HEK293 (cell line): ENCODE data around the gene FBXL15.

Experiments
- CTCF ChIA-PET: fragments of 350-600 bp; formaldehyde crosslinking; extraction: SDS; loops from one replicate; lab custom pipeline; 2021; ENCODE audit warnings: antibody characterized with exemption; lab: Yijun Ruan, JAX
- POLR2A ChIA-PET: fragments of 300-600 bp; formaldehyde crosslinking; extraction: SDS; loops from one replicate; lab custom pipeline; 2020; ENCODE audit warnings: antibody characterized with exemption, inconsistent platforms; lab: Yijun Ruan, JAX
- H3K27ac ChIP-seq: fragments of 200-500 bp; sonication (Bioruptor generic); 2 replicates; pipeline ENCODE4 v1.5.1; 2014; ENCODE audit warnings: low read depth, low read length, control low read depth, inconsistent platforms; ENCODE audit errors: extremely low read depth
- H3K36me3 ChIP-seq, 2 experiments: fragments of 200-500 bp in 1 of 2; sonication (Bioruptor generic) in 1 of 2; 1 replicate in 1 of 2; 2 replicates in 1 of 2; pipeline ENCODE4 v1.5.1; 2014 to 2017; ENCODE audit warnings: inconsistent platforms in 2 of 2, low read length in 2 of 2; ENCODE audit not compliant: control insufficient read depth in 2 of 2, insufficient read depth in 1 of 2
- H3K4me1 ChIP-seq: fragments of 200-500 bp; sonication (Bioruptor generic); 2 replicates; pipeline ENCODE4 v1.5.1; 2014; ENCODE audit warnings: mild to moderate bottlenecking, low read length, inconsistent platforms; ENCODE audit not compliant: control insufficient read depth, insufficient read depth
- H3K4me3 ChIP-seq: 2 replicates; pipeline ENCODE4 v1.5.1; 2011; ENCODE audit warnings: low read depth, mild to moderate bottlenecking, control low read depth, low read length, moderate library complexity
- H3K9me3 ChIP-seq: fragments of 200-500 bp; sonication (Bioruptor generic); 2 replicates; pipeline ENCODE4 v1.5.1; 2014; ENCODE audit warnings: low read depth, low read length, inconsistent platforms; ENCODE audit not compliant: control insufficient read depth, insufficient read depth
- FEZF1 ChIP-seq: fragments of 450-650 bp; formaldehyde crosslinking; IDR thresholded peaks from 2 replicates; pipeline ENCODE4 v1.5.1; 2016; ENCODE audit warnings: missing biosample characterization, missing genetic modification characterization
- SP2 ChIP-seq: fragments of 450-650 bp; formaldehyde crosslinking; IDR thresholded peaks from 2 replicates; pipeline ENCODE4 v1.5.1; 2016; ENCODE audit warnings: missing biosample characterization, missing genetic modification characterization
- ZFHX2 ChIP-seq: fragments of 450-650 bp; formaldehyde crosslinking; conservative IDR thresholded peaks from 2 replicates; pipeline ENCODE4 v1.5.1; 2016; ENCODE audit warnings: missing biosample characterization, missing genetic modification characterization
- ZNF184 ChIP-seq: fragments of 450-650 bp; IDR thresholded peaks from 2 replicates; pipeline ENCODE4 v1.5.1; 2018; ENCODE audit warnings: missing biosample characterization, mild to moderate bottlenecking, missing genetic modification characterization
- ZNF394 ChIP-seq: fragments of 450-650 bp; formaldehyde crosslinking; IDR thresholded peaks from 2 replicates; pipeline ENCODE4 v1.5.1; 2016; ENCODE audit warnings: missing biosample characterization, missing genetic modification characterization, mild to moderate bottlenecking, moderate library complexity, borderline replicate concordance
- ZNF423 ChIP-seq: fragments of 450-650 bp; formaldehyde crosslinking; IDR thresholded peaks from 2 replicates; pipeline ENCODE4 v1.5.1; 2016; ENCODE audit warnings: missing biosample characterization, missing genetic modification characterization
- ZNF626 ChIP-seq: fragments of 450-650 bp; sonication (Bioruptor Pico); formaldehyde crosslinking; IDR thresholded peaks from 2 replicates; pipeline ENCODE4 v1.5.1; 2018; ENCODE audit warnings: missing biosample characterization, missing genetic modification characterization, inconsistent platforms
- ZNF670 ChIP-seq: fragments of 450-650 bp; formaldehyde crosslinking; IDR thresholded peaks from 2 replicates; pipeline ENCODE4 v1.5.1; 2016; ENCODE audit warnings: missing biosample characterization, missing genetic modification characterization, low read depth
- ZSCAN30 ChIP-seq: fragments of 450-650 bp; IDR thresholded peaks from 2 replicates; pipeline ENCODE4 v1.5.1; 2018; ENCODE audit warnings: missing biosample characterization, mild to moderate bottlenecking, missing genetic modification characterization, moderate library complexity
- TF ChIP-seq, protein P1 (sequence below): fragments of 450-650 bp; formaldehyde crosslinking; IDR thresholded peaks from 2 replicates; pipeline ENCODE4 v1.5.1; 2016; ENCODE audit warnings: missing biosample characterization, missing genetic modification characterization, borderline replicate concordance
- TF ChIP-seq, protein P2 (sequence below): fragments of 450-650 bp; formaldehyde crosslinking; IDR thresholded peaks from 2 replicates; pipeline ENCODE4 v1.5.1; 2016; ENCODE audit warnings: missing biosample characterization, missing genetic modification characterization
- TF ChIP-seq, protein P3 (sequence below): fragments of 450-650 bp; formaldehyde crosslinking; IDR thresholded peaks from 2 replicates; pipeline ENCODE4 v1.5.1; 2016; ENCODE audit warnings: missing biosample characterization, missing genetic modification characterization
- TF ChIP-seq, protein P4 (sequence below): fragments of 450-650 bp; formaldehyde crosslinking; IDR thresholded peaks from 2 replicates; pipeline ENCODE4; 2016; ENCODE audit warnings: missing biosample characterization, missing genetic modification characterization
- TF ChIP-seq, protein P5 (sequence below): fragments of 450-650 bp; formaldehyde crosslinking; IDR thresholded peaks from 2 replicates; pipeline ENCODE4 v1.5.1; 2016; ENCODE audit warnings: missing biosample characterization, missing genetic modification characterization

FBXL15 gene

DNA sequence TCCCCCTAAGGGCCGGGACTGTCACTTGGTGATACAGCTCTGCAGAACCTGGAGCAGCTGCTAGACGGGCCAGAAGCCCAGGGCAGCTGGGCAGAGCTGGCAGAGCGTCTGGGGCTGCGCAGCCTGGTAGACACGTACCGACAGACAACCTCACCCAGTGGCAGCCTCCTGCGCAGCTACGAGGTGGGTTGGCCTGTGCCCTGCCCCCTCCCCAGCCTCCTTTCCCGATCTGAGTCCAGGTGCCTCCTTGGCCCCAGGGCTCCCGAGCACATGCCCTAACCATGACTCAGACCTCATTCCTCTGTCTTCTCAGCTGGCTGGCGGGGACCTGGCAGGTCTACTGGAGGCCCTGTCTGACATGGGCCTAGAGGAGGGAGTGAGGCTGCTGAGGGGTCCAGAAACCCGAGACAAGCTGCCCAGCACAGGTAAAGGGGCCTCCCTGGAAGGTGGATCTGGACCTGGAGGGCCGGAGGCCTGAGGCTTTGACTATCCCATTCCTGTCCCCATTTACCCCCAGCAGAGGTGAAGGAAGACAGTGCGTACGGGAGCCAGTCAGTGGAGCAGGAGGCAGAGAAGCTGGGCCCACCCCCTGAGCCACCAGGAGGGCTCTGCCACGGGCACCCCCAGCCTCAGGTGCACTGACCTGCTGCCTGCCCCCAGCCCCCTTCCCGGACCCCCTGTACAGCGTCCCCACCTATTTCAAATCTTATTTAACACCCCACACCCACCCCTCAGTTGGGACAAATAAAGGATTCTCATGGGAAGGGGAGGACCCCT is 18.7 kb upstream of the FBXL15 start (continued):
- TF ChIP-seq ZNF626 (tag by site-specific recombination), result no peak
- no peak for TF ChIP-seq ZNF184 (tag by site-specific recombination)
- TF ChIP-seq, protein P1, sequence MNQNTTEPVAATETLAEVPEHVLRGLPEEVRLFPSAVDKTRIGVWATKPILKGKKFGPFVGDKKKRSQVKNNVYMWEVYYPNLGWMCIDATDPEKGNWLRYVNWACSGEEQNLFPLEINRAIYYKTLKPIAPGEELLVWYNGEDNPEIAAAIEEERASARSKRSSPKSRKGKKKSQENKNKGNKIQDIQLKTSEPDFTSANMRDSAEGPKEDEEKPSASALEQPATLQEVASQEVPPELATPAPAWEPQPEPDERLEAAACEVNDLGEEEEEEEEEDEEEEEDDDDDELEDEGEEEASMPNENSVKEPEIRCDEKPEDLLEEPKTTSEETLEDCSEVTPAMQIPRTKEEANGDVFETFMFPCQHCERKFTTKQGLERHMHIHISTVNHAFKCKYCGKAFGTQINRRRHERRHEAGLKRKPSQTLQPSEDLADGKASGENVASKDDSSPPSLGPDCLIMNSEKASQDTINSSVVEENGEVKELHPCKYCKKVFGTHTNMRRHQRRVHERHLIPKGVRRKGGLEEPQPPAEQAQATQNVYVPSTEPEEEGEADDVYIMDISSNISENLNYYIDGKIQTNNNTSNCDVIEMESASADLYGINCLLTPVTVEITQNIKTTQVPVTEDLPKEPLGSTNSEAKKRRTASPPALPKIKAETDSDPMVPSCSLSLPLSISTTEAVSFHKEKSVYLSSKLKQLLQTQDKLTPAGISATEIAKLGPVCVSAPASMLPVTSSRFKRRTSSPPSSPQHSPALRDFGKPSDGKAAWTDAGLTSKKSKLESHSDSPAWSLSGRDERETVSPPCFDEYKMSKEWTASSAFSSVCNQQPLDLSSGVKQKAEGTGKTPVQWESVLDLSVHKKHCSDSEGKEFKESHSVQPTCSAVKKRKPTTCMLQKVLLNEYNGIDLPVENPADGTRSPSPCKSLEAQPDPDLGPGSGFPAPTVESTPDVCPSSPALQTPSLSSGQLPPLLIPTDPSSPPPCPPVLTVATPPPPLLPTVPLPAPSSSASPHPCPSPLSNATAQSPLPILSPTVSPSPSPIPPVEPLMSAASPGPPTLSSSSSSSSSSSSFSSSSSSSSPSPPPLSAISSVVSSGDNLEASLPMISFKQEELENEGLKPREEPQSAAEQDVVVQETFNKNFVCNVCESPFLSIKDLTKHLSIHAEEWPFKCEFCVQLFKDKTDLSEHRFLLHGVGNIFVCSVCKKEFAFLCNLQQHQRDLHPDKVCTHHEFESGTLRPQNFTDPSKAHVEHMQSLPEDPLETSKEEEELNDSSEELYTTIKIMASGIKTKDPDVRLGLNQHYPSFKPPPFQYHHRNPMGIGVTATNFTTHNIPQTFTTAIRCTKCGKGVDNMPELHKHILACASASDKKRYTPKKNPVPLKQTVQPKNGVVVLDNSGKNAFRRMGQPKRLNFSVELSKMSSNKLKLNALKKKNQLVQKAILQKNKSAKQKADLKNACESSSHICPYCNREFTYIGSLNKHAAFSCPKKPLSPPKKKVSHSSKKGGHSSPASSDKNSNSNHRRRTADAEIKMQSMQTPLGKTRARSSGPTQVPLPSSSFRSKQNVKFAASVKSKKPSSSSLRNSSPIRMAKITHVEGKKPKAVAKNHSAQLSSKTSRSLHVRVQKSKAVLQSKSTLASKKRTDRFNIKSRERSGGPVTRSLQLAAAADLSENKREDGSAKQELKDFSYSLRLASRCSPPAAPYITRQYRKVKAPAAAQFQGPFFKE (tag by site-specific recombination), result no peak
- peak; percentile 39; the same call in 1 of the 2 replicates for TF ChIP-seq ZNF394 (tag by site-specific recombination)
- TF ChIP-seq SP2, result no peak
- TF ChIP-seq, protein P2, sequence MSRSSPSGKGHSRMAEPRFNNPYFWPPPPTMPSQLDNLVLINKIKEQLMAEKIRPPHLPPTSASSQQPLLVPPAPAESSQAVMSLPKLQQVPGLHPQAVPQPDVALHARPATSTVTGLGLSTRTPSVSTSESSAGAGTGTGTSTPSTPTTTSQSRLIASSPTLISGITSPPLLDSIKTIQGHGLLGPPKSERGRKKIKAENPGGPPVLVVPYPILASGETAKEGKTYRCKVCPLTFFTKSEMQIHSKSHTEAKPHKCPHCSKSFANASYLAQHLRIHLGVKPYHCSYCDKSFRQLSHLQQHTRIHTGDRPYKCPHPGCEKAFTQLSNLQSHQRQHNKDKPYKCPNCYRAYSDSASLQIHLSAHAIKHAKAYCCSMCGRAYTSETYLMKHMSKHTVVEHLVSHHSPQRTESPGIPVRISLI, result no peak
- no peak for TF ChIP-seq FEZF1 (tag by site-specific recombination)
- TF ChIP-seq ZNF670 (tag by site-specific recombination), result no peak
- TF ChIP-seq, protein P3, sequence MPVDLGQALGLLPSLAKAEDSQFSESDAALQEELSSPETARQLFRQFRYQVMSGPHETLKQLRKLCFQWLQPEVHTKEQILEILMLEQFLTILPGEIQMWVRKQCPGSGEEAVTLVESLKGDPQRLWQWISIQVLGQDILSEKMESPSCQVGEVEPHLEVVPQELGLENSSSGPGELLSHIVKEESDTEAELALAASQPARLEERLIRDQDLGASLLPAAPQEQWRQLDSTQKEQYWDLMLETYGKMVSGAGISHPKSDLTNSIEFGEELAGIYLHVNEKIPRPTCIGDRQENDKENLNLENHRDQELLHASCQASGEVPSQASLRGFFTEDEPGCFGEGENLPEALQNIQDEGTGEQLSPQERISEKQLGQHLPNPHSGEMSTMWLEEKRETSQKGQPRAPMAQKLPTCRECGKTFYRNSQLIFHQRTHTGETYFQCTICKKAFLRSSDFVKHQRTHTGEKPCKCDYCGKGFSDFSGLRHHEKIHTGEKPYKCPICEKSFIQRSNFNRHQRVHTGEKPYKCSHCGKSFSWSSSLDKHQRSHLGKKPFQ (tag by site-specific recombination), result no peak
- TF ChIP-seq, protein P4, sequence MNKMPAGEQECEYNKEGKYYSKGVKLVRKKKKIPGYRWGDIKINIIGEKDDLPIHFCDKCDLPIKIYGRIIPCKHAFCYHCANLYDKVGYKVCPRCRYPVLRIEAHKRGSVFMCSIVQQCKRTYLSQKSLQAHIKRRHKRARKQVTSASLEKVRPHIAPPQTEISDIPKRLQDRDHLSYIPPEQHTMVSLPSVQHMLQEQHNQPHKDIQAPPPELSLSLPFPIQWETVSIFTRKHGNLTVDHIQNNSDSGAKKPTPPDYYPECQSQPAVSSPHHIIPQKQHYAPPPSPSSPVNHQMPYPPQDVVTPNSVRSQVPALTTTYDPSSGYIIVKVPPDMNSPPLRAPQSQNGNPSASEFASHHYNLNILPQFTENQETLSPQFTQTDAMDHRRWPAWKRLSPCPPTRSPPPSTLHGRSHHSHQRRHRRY (tag by site-specific recombination), result no peak
- TF ChIP-seq ZSCAN30 (tag by site-specific recombination), result no peak
- TF ChIP-seq ZNF423 (tag by site-specific recombination), result no peak

DNA sequence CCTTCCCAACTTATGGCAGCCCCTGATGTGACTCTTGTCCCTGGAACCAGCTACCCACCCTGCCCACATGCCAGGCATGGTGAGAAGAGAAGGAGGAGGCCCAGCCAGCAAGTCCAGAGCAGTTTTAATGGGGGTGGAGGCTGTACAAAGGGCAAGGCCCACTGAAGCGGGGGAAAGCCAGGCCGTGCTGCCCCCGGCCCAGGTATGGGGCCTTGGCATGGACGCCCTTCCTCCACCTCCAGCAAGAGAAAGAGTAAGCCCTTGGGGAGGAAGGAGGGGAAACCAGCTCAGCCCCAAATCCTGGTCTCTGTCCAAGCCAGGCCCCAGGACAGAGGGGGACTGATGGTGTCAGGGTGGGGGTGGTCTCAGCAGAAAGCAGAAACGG is 18.1 kb upstream of the FBXL15 start:
- TF ChIP-seq ZFHX2, result peak; percentile 24
- TF ChIP-seq, protein P5, sequence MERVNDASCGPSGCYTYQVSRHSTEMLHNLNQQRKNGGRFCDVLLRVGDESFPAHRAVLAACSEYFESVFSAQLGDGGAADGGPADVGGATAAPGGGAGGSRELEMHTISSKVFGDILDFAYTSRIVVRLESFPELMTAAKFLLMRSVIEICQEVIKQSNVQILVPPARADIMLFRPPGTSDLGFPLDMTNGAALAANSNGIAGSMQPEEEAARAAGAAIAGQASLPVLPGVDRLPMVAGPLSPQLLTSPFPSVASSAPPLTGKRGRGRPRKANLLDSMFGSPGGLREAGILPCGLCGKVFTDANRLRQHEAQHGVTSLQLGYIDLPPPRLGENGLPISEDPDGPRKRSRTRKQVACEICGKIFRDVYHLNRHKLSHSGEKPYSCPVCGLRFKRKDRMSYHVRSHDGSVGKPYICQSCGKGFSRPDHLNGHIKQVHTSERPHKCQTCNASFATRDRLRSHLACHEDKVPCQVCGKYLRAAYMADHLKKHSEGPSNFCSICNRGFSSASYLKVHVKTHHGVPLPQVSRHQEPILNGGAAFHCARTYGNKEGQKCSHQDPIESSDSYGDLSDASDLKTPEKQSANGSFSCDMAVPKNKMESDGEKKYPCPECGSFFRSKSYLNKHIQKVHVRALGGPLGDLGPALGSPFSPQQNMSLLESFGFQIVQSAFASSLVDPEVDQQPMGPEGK (tag by site-specific recombination), result no peak
- TF ChIP-seq, all 188 proteins: peak for 1
- H3K4me1 ChIP-seq, result no peaks in the 10 kb centered on the region
- CTCF ChIA-PET, result interaction anchor here (0.6 to 7.2 kb wide), 16 partner anchors 7 to 249 kb away, joined by 3 to 60 read pairs (median 4); partner anchors contain the start of genes CUEDC2 and FBXL15
- H3K36me3 ChIP-seq, result peaks cover 0 to 20% of the 10 kb centered on the region in 2 experiments; a peak in 1 of 3 replicates
- H3K27ac ChIP-seq, result no peak overlapping the region
- H3K4me3 ChIP-seq, result no peak overlapping the region
- POLR2A ChIA-PET, result interaction anchor here (0.6 to 1.7 kb wide), 5 partner anchors 18 to 346 kb away, joined by 3 to 8 read pairs (median 4); partner anchors contain the start of genes CUEDC2 and FBXL15
- H3K9me3 ChIP-seq, result no peaks in the 10 kb centered on the region
